K562 (cell line): ENCODE data around the gene COL25A1. TPM values are rescaled to one million over a fixed set of nuclear protein-coding genes. Genes with fewer than 3 reads are reported as not detected.

ENCODE experiments used
- ARID1B ChIP-seq: fragments of 450-650 bp; IDR thresholded peaks from 2 replicates; pipeline ENCODE4 v1.6.1; 2016; ENCODE audit warnings: antibody characterized with exemption, mild to moderate bottlenecking, inconsistent platforms
- CEBPB ChIP-seq: fragments of 450-650 bp; IDR thresholded peaks from 2 replicates; pipeline ENCODE4 v1.6.1; 2016; ENCODE audit warnings: missing genetic modification characterization, missing compliant biosample characterization
- CREM ChIP-seq: IDR thresholded peaks from 2 replicates; pipeline ENCODE4 v1.6.1; 2014; ENCODE audit warnings: antibody characterized with exemption, low read depth
- DMBX1 ChIP-seq: fragments of 250-450 bp; sonication (Bioruptor Pico); IDR thresholded peaks from 2 replicates; pipeline ENCODE4 v1.8.0; 2022; ENCODE audit warnings: inconsistent platforms, mild to moderate bottlenecking, moderate library complexity, borderline replicate concordance
- FOXA3 ChIP-seq, 2 experiments: fragments of 450-650 bp in 1 of 2; sonication (generic) in 1 of 2; formaldehyde crosslinking; IDR thresholded peaks in 1 of 2; conservative IDR thresholded peaks in 1 of 2; 2 replicates each; pipeline versions ENCODE4 v1.4.0 to v1.8.0; 2020 to 2022; ENCODE audit warnings: mild to moderate bottlenecking in 2 of 2, missing genetic modification reagents in 1 of 2
- GATAD2B ChIP-seq: fragments of 450-650 bp; IDR thresholded peaks from 2 replicates; pipeline ENCODE4 v1.6.1; 2017; ENCODE audit warnings: mild to moderate bottlenecking, borderline replicate concordance
- HDAC1 ChIP-seq, 2 experiments: fragments of 450-650 bp; IDR thresholded peaks; 2 replicates each; pipeline ENCODE4 v1.6.1; 2016 to 2017; ENCODE audit warnings: inconsistent platforms in 1 of 2, mild to moderate bottlenecking in 1 of 2, moderate library complexity in 1 of 2
- KLF10 ChIP-seq: fragments of 250-450 bp; sonication (Bioruptor Pico); IDR thresholded peaks from 2 replicates; pipeline ENCODE4 v1.6.1; 2021; ENCODE audit warnings: matching md5 sums
- KLF13 ChIP-seq: fragments of 450-650 bp; IDR thresholded peaks from 2 replicates; pipeline ENCODE4 v1.6.1; 2016; ENCODE audit warnings: missing genetic modification characterization, low read depth, mild to moderate bottlenecking, missing compliant biosample characterization, moderate library complexity, borderline replicate concordance
- LEF1 ChIP-seq: fragments of 450-650 bp; IDR thresholded peaks from 2 replicates; pipeline ENCODE4 v1.6.1; 2016; ENCODE audit warnings: mild to moderate bottlenecking
- MAZ ChIP-seq, 2 experiments: fragments of 450-650 bp in 1 of 2; sonication (generic) in 1 of 2; formaldehyde crosslinking; IDR thresholded peaks in 1 of 2; conservative IDR thresholded peaks in 1 of 2; 2 replicates each; pipeline versions ENCODE4 v1.4.0 to v1.5.0; 2020; ENCODE audit warnings: mild to moderate bottlenecking in 1 of 2, missing genetic modification reagents in 1 of 2
- MBD2 ChIP-seq: sonication (generic); IDR thresholded peaks from 2 replicates; pipeline ENCODE4 v1.6.1; 2016; ENCODE audit warnings: low read depth, borderline replicate concordance
- NFRKB ChIP-seq: fragments of 450-650 bp; IDR thresholded peaks from 2 replicates; pipeline ENCODE4 v1.6.1; 2016; ENCODE audit warnings: low read depth
- PML ChIP-seq: IDR thresholded peaks from 2 replicates; pipeline ENCODE4 v1.6.1; 2012; ENCODE audit warnings: low read length, inconsistent platforms
- TBP ChIP-seq: optimal IDR thresholded peaks from 2 replicates; pipeline ENCODE3; 2011; ENCODE audit warnings: low read depth, low read length, improper control_type of control experiment
- ZBTB2 ChIP-seq: fragments of 450-650 bp; IDR thresholded peaks from 2 replicates; pipeline ENCODE4 v1.6.1; 2016; ENCODE audit warnings: antibody characterized with exemption
- ZBTB7A ChIP-seq: IDR thresholded peaks from 2 replicates; pipeline ENCODE4 v1.6.1; 2011; ENCODE audit warnings: low read depth, mild to moderate bottlenecking, low read length, moderate library complexity, borderline replicate concordance; ENCODE audit not compliant: control insufficient read depth
- ZNF134 ChIP-seq: fragments of 250-450 bp; sonication (Bioruptor Pico); conservative IDR thresholded peaks from 2 replicates; pipeline ENCODE4 v1.4.0; 2020
- ZNF395 ChIP-seq: fragments of 200-800 bp; sonication (Bioruptor generic); IDR thresholded peaks from 2 replicates; pipeline ENCODE4 v1.6.1; 2017; ENCODE audit warnings: missing genetic modification characterization, missing compliant biosample characterization
- ZNF592 ChIP-seq: fragments of 450-650 bp; IDR thresholded peaks from 2 replicates; pipeline ENCODE4 v1.6.1; 2017; ENCODE audit warnings: antibody characterized with exemption, mild to moderate bottlenecking
- polyA plus RNA-seq, 8 experiments: library from polyadenylated mRNA; depleted of rRNA in 4 of 8; stranded (reverse) in 5 of 8; unstranded in 3 of 8; fragments of >200 nt; fragmentation: Nextera tagmentation in 2 of 8; fragmentation: Illumina TruSeq in 1 of 8; extraction: Ambion mirVana in 2 of 8; extraction: Trizol in 1 of 8; gene quantifications; 2 replicates each; pipeline versions ENCODE4 v1.2.1 to v1.2.3, GENCODE V29; 2011 to 2014; ENCODE audit warnings: inconsistent platforms in 1 of 8, missing spikeins in 1 of 8
- total RNA-seq, 7 experiments: library from RNA; depleted of rRNA in 6 of 7; stranded (reverse); fragments of >200 nt in 6 of 7; fragmentation: Illumina TruSeq in 2 of 7; extraction: Trizol in 2 of 7; gene quantifications; 2 replicates each; pipeline versions ENCODE4 v1.2.1 to v1.2.3, GENCODE V29; 2011 to 2021; ENCODE audit warnings: low replicate concordance in 1 of 7

COL25A1 gene
- total and polyA plus RNA-seq, 9 of the 15 experiments (the other 6 are each of a cell fraction or from before 2014, with no cell fraction given) = 0.03 to 0.62 (median 0.27) TPM

GRCh38 chr4:109174224-109174953 lies 128.1 kb downstream of the COL25A1 start (continued):
- TF ChIP-seq ZBTB2 = peak; percentile 38; the same call in 1 of the 2 replicates
- 0 out of 2 replicates have a peak, but pooled peaks have one; percentile 5 for TF ChIP-seq NFRKB
- TF ChIP-seq CREM = 0 out of 2 replicates have a peak, but pooled peaks have one; percentile 26
- TF ChIP-seq MAZ (CRISPR knock-in tag; conservative IDR thresholded peaks at IDR 0.05 in 1 of 2, IDR thresholded peaks at IDR 0.05 in 1 of 2) = peak in 1 of 2 experiments; percentile 56; a peak in 1 of 4 replicates
- TF ChIP-seq KLF13 (tag) = no peak
- TF ChIP-seq ZNF395 (CRISPR knock-in tag) = peak; percentile 60; the same call in 1 of the 2 replicates
- TF ChIP-seq TBP = peak; percentile 56
- 0 out of 2 replicates have a peak, but pooled peaks have one; percentile 42 for TF ChIP-seq ZBTB7A
- 0 out of 4 replicates have a peak, but pooled peaks of 1 of the 2 experiments have one; percentile 3 for TF ChIP-seq FOXA3 (CRISPR knock-in tag; conservative IDR thresholded peaks at IDR 0.05 in 1 of 2, IDR thresholded peaks at IDR 0.05 in 1 of 2)
- TF ChIP-seq GATAD2B = no peak
- no peak for TF ChIP-seq KLF10 (CRISPR knock-in tag)
- TF ChIP-seq PML = peak; percentile 81
- no peak for TF ChIP-seq ZNF134 (CRISPR knock-in tag)
- TF ChIP-seq ZNF592 = peak; percentile 81
- peak; percentile 90 for TF ChIP-seq LEF1
- TF ChIP-seq DMBX1 (CRISPR knock-in tag) = peak; percentile 63; the same call in 1 of the 2 replicates
- peak in 1 of 2 experiments; percentile 61; a peak in 2 of 4 replicates for TF ChIP-seq HDAC1 (IDR thresholded peaks at IDR 0.05)
- peak; percentile 96 for TF ChIP-seq ARID1B
- TF ChIP-seq CEBPB = peak; percentile 35; the same call in 1 of the 2 replicates
- TF ChIP-seq MBD2 = peak; percentile 50; the same call in 1 of the 2 replicates
